ENCODE data around the gene CLECL1.

- no peak for TF ChIP-seq CTCF (IDR thresholded peaks at IDR 0.05)
- TF ChIP-seq POLR2A (IDR thresholded peaks at IDR 0.05), result no peak
Measured at GRCh38 chr12:9725213-9725870, 7.6 kb downstream of the CLECL1 start.
